Stimulated activated CD4-positive, alpha-beta T cell treated with anti-CD3 and anti-CD28 coated beads, Interleukin-1b, Interleukin-23, amount 100 ng/mL, for 4 hours (primary cell): Measurements from ENCODE around the gene CD300E.
"Not testable (repeated sequence)": the region's sequence is repeated elsewhere in the genome, so short reads cannot be mapped to it uniquely, and the experiment has no call there.

Experiments
- DNase-seq, 2 donors: peaks; one replicate each; pipeline ENCODE4 v3.0.0-alpha.2; 2020; ENCODE audit warnings: low read depth in 2 of 2

CD300E gene, protein sequence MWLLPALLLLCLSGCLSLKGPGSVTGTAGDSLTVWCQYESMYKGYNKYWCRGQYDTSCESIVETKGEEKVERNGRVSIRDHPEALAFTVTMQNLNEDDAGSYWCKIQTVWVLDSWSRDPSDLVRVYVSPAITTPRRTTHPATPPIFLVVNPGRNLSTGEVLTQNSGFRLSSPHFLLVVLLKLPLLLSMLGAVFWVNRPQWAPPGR

DNA sequence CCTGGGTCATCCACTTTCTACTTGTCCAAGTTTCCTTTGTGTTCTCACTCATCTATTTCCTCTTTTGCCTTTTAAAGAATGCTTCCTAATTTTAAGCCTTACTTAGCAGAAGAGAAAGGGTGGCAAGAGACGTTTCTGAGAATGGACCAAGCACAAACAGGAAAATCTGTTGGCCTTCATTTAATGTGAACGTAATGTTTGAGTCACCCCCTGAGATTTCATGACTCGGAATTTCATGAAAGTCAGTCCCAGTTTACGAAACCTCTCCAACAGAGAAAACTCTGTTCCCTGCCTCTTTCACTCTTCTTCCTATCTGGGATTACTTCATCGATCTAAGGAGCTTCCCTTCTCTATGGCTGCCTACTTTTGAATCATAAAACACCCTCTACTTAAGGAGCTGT, at the start of gene CD300E:
TSS of gene CD300E (minus strand) at position 46 of the 401 bp plus-strand sequence. CDS start 117 bp downstream, outside the sequence.
- no peak for DNase-seq

DNA sequence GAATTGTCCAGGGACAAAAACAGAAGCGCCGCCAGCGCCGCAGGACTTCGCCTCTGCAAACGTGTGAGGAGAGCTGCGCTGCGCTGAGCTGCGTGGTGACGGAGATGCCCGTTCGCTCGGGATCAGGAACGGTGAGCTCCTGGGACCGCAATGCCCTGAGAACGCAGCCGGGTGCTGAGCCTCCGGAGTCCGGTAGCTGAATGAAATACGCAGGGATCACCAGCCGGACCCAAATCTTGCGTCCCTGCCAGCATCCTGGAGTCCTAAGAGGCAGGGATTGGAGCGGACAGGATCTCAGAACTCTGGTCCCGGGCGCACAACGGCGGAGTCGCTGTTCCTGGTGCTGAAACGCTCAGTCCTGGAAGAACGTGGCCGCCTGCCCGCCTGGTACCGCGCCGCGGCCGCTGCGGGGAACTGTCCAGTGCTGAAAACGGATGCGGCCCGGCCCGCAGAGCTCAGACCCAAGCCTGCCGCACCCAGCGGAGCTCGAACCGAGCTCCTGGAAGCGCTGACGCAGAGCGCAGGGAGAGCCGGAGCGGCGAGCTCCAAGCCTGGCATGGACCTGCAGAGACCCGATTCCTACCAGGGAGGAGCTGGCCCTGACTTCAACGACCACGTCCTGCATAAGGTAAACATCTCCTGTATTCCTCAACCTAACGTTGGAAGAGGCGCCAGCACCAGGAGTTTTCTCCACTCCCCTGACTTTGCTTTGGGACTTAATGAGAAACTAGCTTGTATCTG, 47.7 kb upstream of the CD300E start:
- DNase-seq, result peak; percentile 55 to 64

DNA sequence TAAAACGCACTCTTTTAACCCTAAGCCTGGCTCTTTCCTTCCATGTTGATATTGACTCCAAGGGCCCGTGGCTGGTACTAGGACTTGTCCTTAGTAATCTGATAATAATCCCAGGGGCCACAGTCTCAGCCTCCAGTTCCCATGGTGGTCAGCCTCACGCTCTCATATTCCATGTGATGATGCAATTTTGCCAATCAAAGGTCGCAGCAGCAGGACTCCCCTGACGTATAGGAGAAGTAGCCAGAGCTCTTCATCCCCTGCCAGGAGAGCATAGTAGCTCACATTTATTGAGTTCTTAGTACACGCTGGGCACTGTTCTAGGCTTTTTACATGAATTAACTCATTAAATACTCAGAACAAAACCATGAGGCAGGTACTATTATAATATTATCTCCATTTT, 46.8 kb upstream of the CD300E start:
- DNase-seq, result no peak

DNA sequence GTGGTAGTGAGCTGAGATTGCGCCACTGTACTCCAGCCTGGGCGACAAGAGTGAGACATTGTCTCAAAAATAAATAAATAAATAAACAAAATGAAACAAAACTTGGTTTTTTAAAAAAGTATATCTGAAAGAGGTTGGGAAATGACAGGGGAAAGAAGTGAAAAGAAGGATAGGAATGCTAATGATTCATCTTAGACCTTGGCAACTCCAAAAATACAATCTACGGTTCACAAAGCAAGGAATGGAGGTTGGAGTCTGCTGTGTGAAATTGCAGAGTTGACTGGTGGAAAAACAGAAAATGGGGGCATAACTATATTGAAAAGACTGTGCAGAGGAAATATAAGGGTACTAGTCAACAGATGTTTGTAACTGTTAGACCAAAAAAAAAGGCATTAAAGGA, 40.0 kb upstream of the CD300E start:
- no peak for DNase-seq

DNA sequence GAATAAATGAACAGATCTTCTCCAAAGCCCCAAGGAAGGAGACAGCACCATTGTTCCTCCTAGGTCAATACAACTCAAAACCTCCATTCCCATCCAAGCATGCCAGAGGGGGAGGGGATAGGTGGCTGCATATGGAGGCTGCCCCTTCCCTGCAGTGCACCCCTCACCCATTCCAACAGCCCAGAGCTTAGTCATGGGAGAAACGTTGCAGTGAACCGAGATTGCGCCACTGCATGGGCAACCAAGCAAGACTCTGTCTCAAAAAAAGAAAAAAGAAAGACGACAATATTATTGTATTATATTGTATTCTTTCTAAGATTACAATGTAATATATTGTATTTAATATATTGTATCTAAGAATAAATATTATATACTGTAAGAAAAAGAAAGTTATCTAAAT, 36.4 kb upstream of the CD300E start:
- DNase-seq, result no peak

DNA sequence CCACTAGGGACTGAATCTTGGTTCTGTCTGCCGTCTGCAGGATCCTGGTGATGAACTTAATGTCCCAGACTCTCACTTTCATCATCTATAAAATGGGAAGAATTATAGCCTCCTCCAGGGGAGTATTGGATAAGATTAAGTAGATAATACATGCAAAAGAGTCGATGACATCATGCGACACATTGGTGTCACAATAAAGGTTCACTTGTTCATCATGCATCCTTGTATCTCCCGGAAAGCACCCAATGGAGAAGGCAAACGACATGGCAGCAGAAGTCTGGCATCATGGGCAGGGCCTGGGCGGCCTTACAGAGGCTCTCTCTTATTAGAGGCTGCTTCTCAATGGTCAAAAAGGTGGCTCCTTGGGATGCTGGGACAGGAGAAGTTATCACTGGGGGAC, 35.1 kb upstream of the CD300E start:
- DNase-seq, result no peak

DNA sequence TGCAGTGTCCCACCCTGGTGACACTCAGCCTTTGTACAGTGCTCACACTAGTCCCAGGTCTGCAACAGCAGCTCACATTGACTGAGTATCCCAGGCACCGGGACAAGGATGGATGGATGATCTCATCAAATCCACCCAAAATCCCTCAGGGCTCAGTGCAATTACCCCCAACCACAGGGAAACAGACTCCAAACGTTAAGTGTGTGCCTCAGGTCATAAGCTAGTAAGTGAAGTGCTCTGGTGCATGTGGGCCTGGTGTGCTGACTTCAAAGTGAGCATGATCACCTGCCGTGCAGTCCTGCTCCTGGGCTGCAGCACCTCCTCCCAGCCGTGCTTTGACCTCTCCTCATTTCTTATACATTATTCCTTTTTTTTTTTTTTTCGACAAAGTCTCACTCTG, 31.2 kb upstream of the CD300E start:
- no peak for DNase-seq

DNA sequence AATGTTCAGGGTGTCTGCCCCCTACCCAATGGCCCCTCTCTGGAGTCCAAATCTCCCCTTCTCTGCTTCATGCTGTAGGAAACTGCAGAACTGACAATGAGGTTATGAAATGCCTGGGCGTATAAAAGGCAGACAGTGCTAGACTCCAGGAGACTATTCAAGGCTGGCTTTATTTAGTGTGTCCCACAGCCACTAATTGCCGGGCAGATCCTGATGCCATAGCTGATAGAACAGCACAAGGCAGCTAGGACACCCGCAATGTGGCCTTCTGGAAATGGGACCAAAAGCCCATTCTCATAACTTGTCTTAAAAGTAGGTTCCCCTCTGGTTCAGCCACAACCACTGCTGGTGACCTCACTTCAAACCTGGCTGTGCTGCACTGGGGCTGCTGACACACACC, 28.5 kb upstream of the CD300E start:
- DNase-seq, result no peak

DNA sequence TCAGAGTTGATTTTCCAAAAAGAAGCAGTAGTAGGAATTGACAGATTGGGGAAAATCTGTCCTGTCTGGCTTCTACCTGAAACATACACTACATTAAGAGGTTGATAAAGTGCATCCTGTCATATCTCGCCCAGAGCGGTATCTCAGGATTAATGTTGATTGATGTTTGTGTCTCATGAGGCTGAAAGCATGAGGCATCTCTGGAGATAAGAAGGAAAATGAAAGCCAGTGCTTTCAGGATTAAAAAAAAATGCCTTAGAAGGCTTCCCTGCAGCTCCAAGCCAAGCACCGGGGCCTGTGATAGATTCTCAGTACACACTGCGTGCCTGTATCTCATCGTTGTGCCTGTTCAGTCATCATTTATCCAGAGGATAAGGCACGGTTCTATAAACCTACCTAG, 26.4 kb upstream of the CD300E start:
- no peak for DNase-seq

DNA sequence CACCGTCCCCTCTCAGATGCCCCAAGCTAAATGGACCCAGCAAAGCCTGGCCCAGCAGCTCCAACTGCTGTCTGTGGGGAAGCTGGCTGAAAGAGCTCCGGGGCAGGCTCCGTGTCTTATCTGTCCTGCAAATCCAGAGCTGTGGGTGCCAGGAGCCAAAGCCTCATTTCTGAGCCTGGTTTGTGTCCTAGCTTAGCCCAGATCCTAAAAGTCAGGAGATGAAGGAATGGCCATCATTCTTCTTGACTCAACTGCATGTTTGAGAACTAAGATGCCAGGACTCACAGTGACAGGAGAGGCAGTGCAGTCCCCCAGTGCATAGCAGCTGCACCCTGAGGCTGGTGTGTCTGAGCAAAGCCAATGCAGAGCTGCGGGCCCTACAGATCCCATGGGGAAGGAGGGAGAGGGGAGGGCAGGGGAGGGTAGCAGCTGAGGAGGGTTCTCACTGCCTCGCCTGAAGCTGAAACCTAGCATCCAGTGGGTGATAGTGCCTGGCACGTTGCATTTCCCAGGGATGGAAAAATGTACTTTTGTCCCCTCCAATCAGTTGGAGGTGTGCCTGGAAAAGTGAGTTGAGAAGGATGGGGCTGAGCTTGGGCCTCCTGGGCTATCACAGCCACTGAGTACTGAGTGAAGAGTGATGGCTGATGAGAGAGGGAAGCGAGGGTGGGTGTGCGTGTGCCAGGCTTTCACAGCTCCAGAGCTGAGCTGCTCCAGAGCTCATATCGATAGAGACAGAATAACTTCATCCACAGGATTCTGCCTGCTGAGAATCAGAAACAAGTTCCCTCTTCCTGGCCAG, 24.5 kb upstream of the CD300E start:
- DNase-seq, result no peak

DNA sequence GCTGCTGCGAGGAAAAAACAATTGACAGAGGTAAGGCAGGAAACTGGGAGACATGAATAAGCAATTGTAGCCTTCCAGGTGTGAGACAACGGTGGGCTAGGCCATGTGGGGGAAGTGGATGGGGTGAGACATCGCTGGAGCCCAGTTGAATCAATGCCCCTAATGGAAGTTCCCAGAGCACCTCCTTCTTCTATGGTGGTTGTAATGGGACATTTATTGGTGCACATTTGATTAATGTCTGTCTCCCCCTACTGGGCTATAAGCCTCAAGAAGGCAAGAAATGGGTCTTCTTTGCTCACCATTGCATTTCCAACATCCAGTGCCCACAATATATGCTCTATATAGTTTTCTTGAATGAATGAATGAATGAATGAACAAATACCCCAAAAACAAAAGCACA, 22.7 kb upstream of the CD300E start:
- DNase-seq, result no peak

DNA sequence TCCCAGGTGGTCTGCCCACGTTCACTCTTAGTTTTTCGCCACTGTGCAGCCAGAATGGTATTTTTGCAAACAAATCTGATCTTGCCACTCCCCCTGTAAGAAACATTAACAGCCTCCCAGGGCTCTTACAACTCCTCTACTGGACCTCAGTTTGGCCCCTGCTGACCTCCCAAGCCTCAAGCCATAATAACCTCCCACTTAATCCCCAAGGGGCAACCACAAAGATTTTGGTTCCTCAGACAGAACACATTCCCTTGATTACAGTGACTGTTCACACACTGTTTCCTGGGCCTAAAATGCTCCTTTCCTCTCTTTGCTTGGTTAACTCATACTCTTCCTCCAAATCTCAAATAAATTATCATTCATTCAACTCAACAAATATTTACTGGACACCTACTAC, 21.5 kb upstream of the CD300E start:
- no peak for DNase-seq

DNA sequence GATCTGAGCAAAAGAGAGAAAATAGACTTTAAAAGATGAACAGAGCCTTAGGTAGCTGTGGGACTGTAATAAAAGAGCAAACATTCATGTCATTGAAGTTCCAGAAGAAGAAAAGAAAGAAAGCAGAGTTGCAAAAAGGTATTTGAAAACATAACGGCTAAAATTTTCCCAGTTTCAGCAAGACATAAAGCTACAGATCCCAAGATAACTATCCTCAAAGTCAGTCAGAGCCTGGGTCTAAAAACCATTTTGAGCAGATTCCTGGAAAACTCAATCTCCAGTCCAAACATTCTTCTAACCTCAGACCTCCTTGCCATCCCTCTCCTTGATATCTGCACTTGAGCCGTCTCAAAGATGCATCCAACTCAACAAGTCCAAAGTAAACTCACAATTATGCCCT, 20.9 kb upstream of the CD300E start:
- DNase-seq, result no peak

DNA sequence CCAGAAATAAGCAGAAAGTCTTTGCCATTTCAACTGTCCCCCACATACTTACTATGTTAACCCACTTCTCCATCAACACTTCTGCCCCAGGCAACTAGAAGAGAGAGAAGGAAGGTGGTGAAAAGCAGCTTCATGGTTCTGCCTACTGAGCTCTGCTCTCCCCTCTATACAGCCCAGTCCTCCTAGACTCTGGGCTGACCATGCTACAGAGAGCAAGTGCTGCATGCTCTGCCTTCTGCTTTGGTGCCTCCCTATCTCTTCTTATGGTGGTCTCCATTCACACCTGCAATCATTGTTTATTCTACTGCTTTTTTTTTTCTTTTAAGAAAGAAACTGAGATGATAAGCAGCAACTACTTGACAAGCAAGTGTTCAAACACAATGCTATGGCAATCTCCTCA, 20.3 kb upstream of the CD300E start:
- no peak for DNase-seq

DNA sequence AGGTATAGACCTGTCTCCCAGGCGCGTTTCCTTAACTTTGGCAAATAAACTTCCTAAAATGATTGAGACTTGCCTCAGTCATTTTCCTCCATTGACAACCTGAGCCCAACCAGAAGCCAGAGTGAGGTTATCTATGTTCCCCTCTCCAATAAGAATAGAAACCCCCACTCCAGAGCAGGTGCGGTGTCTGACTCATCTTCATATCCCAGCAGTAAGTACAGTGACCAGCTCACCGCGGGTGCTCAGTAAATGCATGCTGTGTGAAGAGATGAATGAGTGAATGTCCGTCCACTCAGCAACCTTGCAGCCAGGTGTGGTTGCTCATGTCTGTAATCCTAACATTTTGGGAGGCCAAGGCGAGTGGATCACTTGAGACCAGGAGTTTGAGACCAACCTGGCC, 19.5 kb upstream of the CD300E start:
- DNase-seq, result no peak

DNA sequence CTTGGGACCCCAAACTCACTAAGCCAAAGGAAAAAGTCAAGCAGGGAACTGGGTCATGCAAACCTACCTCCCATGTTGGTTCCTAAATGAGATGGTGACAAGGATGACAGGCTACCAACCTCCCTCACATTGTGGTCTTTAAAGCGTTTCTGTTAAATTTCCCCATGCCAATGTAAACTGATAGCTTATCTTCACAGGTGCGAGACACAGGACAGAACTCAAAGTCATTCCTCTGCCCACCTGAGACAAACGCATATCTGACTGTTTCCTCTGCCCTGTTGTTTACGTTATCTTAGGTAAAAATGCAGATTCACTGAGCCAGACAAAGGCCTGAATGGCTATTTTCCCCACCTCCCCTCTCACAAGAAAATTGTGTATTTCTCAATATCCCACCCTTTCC, 19.0 kb upstream of the CD300E start:
- no peak for DNase-seq

DNA sequence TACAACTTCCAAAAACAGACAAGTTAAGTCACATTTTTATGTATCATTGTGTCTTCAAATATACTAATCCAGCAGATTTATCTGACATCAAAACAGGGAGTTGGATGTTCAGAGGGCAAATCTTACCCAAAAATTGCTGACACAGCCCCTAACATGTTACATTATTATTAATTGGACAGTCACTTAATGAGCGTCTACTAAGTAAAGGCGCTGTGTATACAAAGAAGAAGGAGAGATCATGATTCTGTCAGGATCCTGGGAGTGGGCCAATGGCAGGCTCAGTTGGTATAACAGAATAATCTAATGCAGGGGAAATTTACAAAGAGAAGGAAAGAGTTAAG, 18.4 kb upstream of the CD300E start:
- no peak for DNase-seq

DNA sequence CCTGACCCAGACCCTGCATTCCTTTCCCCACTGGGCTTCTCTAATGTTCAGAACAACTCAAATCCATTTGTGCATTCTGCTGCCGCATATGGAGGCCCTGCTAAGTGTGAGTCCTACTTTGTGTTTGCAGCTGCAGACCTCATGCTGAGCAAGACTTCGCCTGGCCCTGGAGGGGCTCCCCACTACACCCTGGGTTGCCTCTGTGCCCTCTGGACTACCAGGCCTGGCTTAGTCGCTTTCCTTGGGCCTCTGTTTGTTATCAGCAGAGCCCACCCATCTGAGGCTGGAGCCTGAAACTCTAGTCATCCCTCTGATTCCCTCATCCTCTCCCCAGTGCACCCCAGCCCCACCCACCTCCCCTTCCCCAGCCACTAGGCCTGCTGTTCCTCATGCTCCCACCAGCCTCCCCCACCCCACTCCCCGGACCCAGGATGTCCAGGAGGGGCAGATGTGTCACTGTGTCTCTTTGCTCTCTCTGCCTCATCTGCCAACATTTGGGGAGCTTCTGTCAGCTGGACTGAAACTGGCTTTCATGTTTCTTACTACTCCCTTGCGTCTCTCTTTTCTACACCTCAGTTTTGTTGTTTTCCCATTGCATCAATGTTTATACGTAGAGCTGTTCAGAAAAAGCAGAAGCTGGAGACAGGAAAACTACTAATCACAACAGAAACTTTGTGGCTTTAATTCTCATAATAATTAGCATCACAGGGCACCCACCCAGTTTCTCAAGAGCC, 17.9 kb upstream of the CD300E start:
- no peak for DNase-seq

DNA sequence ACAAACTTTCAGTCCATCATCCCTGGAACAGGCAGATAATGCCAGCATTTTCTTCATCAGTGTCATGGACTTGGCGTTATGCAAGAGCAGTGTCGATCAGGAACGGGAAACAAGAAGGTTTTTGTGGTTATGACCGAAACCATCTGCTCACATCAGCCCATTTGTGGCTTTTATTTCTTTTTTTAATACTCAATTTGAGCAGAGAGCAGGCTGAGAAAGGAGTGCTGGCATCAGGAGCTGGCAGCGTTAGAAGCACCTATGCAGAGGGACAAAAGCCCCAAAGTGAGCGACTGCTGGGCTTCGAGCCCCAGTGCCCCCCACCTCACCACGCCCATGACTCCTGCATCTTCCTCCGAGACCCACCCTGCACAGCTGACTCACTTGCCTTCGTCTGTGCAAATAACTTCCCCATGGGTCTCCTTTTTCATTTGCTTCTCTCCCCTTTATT, 16.2 kb upstream of the CD300E start:
- DNase-seq, result no peak

DNA sequence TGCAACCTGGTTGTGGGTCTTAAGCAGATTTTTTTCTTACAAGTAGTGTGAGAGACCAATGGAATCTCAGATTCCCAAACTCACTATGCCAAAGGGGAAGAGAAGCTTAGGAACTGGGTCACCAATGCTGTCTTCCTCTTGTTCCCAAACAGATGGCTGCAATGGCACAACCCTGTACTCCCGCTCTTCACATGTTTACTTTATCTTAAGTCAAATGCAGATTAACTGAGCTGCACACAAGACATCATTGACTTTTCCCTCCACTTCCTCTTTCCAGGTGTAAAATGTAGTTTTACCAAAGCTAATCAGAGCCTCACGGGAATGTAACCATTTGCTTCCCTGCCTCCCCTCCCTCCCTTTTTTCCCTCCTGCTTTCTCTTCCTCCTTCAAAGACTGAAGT, 14.4 kb upstream of the CD300E start:
- no peak for DNase-seq

DNA sequence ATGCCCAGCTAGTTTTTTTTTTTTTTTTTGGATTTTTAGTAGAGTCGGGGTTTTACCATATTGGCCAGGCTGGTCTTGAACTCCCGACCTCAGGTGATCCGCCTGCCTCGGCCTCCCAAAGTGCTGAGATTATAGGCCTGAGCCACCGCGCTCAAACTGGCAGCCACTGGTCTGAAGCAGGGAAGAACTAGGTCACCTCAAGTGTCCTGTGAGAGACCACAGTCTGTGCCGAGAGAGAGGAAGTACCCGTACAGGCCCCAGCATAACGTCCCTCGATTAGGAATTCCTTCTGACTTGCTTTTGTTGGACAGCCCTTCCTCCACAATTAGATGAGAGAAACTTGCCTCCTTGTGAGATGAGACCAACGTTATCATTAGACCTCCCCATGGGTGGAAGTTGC, 13.7 kb upstream of the CD300E start:
- DNase-seq, result no peak

DNA sequence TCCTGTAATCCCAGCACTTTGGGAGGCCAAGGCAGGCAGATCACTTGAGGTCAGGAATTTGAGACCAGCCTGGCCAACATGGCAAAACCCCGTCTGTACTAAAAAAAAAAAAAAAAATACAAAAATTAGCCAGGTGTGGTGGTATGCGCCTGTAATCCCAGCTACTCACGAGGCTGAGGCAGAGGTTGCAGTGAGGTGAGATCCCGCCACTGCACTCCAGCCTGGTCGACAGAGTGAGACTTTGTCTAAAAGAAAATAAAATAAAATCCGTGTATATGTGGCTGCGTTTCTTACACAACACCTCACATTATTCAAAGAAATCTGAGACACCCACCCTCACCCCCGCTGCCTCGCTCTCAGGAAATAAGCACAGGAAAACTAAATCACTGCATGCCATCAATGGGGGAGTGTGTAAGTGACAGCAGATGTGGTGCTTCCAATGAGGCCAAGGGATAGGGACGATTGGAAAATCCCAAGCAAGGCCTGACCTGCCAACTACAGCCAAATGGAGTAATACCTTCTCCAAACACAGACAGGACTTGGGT, 13.1 kb upstream of the CD300E start:
- DNase-seq, result not testable (repeated sequence)
